ENCODE data around the gene NME9.
"Not testable (repeated sequence)": the region's sequence is repeated elsewhere in the genome, so short reads cannot be mapped to it uniquely, and the experiment has no call there.

Gene NME9, protein sequence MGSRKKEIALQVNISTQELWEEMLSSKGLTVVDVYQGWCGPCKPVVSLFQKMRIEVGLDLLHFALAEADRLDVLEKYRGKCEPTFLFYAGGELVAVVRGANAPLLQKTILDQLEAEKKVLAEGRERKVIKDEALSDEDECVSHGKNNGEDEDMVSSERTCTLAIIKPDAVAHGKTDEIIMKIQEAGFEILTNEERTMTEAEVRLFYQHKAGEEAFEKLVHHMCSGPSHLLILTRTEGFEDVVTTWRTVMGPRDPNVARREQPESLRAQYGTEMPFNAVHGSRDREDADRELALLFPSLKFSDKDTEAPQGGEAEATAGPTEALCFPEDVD

DNA sequence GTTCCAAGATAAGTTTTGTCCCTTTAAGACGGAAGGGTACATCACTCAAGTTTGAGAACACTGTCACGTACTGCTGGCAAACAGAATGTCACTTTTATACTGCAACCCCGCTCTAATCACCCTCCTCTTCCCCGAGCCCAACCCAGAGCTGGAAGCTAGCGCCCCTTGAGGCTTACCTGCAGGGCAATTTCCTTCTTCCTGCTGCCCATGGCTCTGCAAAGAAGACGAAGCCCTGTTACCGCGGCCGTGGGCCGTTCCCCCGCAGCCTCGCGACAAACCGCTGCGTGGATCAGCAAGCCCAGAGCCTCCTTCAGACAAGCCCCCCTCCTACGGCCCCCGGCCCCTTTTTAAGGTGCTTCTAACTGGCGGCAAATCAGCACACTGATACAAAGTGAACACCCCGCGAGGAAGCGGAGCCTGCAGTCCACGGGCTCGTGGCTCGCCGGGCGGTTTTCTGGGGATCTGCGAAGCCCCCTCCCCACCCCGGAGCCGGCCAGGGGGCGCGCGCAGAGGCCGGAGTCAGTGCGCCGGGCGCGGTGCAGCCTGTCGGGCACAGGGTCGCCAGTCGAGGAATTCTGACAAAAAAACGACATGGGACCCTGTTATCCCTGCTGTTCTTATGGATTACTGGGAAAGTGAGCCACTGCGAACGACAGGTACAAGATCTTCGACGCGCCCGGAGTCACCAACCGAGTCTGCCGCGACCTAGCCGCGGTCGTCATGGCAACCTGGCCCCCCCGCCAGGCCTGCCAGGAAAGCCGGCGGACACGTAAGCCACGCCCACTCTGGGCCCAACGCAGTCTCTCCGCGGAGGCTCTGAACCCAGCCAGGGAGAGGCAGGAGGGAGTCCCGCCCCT lies at the start of gene NME9:
Gene NME9 (minus strand): TSS at position 725 of the 857 bp plus-strand sequence. CDS start 516 bp downstream, at position 209.
- DNase-seq (ENCODE audit: low read depth): peak; percentile 74

DNA sequence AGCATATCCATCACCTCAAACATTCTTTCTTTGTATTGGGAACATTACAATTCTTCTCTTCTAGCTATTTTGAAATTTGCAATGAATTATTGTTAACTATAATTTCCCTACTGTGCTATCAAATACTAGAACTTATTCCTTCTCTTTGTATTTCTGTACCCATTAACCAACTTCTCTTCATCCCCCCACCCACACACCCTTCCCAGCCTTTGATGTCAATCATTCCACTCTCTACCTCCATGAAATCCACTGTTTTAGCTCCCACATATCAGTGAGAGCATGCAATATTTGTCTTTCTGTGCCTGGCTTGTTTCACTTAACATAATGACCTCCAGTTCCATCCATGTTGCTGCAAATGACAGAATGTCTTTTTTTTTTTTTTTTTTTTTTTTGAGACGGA lies 49.3 kb upstream of the NME9 start:
- DNase-seq (ENCODE audit: low read depth): no peak

DNA sequence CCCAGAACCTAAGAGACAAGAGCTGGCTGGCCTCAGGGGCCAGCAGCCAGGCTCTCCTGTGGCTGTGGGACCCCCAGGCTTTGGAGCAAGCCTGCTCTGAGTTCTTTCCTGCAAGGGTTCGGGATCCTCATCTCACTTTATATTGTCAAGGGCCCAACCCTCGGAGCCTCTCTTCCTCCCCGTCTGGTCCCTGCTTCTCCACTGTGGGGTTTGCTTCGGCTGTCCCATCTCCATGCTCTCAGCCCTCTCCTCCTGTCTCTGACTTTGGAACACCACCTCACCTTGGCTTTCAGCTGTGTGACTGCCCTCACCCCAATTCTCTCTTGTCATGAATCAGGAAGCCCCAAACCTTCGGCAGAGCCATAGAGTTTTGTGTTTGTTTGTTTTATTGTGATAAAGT lies 48.7 kb upstream of the NME9 start:
- DNase-seq (ENCODE audit: low read depth): no peak

DNA sequence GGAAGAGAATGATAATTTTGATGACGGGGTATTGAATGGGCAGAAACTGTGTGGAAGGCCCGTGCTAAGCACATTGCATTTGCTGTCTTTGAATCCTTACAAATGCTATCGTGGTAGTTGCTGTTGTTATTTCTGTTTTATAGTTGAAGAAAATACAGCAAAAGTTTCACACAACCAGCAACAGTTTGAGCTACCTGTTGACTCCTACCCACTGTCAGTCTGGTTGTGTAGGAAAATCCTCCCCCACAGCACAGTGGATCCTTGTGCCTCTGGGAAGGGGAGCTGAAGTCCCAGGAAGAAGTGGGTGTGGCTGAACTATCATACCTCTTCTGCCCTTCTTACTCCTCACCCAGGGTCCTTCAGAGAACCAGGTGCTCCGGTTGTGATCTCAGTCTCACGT lies 48.2 kb upstream of the NME9 start:
- DNase-seq (ENCODE audit: low read depth): no peak

DNA sequence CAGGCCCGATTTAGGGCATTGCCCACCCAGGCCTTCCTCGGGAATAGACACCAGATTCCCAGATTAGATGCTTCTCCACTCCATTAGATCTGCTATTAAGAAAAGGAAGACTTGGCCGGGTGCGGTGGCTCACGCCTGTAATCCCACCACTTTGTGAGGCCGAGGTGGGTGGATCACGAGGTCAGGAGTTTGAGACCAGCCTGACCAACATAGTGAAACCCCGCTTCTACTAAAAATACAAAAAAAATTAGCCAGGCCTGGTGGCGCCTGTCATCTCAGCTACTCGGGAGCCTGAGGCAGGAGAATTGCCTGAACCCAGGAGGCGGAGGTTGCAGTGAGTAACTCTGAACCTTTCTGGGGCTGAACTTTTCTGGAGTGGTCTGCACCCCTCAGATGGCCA lies 47.6 kb upstream of the NME9 start:
- not testable (repeated sequence) for DNase-seq (ENCODE audit: low read depth)

DNA sequence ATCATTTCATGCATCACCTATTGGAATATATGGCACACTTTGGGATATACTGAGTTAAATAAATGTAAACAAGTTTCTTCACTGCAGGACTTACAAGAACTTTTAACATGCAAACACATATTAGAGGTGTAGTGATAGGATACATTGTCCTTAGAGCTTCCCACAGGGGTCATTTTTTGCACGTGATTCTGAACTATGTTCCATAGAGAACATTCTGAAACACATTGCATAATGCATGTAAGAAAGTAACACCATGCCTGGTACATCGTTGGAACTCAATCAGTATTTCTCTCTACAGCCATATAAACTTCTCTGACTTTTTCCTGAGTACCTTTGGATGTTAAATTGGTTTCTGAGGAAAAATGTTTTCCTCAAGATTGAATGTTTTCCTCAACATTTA lies 47.0 kb upstream of the NME9 start:
- DNase-seq (ENCODE audit: low read depth): no peak

DNA sequence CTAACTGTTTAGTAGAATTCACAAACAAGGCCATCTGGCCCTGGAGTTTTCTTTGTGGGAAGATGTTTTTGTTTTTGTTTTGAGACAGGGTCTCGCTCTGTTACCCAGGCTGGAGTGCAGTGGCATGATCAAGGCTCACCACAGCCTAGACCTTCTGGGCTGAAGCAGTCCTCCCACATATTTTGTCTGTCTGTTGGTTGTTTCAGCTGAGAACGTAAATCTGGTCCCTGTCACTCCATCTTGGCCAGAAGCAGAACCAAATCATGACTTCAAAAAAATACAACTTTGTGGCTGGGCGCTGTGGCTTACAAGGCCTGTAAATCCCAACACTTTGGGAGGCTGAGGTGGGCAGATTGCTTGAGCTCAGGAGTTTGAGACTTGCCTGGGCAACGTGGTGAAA lies 45.8 kb upstream of the NME9 start:
- DNase-seq (ENCODE audit: low read depth): no peak

DNA sequence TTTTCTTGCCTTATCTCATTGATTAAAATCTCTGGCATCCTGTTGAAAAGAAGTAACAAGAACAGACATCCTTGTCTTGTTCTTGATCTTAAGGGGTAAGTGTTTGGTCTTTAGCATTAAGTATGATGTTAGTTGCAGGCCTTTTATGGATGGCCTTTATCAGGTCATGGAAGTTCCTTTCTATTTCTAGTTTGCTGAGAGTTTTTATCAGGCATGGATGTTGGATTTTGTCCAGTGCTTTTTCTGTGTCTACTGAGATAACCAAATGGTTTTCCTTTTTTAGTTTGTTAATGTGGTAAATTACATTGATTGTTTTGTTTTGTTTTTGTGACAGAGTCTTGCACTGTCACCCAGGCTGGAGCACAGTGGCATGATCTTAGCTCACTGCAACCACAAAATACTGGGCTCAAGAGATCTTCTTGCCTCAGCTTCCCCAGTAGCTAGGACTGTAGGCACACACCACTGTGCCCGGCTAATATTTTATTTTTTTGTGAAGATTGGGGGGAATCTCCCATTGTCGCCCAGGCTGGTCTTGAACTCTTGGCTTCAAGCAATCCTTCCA lies 45.0 kb upstream of the NME9 start:
- no peak for DNase-seq (ENCODE audit: low read depth)

DNA sequence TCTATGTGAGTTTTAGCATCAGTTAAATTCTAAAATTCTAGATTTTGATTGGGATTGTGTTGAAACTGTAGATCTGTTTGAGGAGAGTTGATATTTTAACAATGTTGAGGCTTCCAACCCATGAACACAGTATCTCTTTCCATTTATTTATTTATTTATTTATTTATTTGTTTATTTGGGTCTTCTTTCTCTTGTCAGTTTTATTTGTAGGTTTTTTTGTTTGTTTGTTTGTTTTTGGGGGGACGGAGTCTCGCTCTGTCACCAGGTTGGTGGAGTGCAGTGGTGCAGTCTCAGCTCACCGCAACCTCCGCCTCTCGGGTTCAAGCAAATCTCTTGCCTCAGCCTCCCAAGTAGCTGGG lies 44.1 kb upstream of the NME9 start:
- DNase-seq (ENCODE audit: low read depth): no peak

DNA sequence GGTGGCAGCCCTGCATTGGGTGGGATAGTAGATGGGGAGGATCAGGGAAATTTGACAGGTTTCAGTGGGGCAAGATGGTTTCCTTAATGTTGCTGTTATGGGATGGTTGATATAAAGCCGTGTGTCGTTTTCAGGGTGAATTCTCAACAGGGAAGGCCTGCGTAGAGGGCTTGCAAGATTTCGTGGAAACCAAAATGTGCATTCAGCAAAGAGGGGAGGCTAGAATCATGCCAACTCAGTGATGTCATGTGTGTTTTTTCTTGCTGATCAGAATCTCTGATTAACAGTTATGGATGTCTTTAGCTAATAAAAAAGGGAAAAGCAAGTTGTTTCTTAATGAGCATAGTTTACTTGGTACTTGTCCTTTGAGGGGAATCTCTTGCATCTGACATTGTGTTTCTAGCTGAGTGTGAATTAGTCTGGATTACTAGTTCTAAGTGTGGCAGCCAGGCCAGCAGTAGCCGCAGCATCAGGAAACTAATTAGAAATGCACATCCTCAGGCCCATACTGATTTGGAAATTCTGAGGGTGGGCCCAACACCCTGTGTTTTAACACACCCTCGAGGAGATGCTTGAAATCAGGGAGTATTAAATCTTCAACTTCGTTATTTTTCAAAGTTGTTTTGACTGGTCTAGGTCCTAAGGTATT lies 43.6 kb upstream of the NME9 start:
- no peak for DNase-seq (ENCODE audit: low read depth)

DNA sequence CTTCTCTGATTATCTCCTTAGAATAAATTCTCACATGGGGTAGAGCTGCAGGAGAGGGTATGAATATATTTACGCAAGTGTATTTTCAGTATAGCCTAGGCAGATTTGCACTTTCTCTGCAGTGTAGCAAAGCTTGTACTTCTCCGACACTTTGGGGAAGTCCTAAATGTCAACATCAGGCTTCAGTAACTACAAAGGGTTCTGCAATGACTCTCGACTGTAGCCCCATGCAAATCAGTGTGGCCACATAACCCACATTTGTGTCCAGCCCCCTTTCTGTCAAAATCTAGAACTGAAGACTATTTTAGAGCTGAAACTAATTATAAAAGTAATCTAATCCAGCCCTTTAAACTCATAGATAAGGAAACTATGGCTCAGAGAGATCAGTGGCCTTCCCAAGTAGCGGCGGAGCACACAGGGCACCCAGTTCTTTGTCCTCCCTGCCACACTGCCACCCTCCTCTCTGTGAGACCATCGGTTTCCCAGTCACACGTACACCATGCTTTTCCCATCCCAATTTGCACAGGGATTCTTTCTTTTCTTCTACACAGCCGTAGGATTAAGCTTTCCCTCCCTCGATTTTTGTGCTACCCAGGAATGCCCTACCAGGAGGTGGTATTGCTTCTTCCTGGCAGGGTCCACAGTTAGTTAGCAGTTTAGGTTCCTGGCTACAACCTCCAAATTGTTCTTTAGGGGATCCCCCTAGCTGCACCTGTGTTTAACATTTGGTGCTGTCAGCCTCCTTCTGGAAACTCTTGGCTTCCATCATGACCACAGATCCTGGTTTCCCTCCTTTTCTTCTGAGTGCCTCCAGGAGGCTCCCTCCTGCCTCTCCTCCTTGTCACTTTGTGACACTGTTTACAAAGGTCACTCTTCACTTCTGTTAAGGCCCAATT lies 41.7 kb upstream of the NME9 start:
- DNase-seq (ENCODE audit: low read depth): no peak

DNA sequence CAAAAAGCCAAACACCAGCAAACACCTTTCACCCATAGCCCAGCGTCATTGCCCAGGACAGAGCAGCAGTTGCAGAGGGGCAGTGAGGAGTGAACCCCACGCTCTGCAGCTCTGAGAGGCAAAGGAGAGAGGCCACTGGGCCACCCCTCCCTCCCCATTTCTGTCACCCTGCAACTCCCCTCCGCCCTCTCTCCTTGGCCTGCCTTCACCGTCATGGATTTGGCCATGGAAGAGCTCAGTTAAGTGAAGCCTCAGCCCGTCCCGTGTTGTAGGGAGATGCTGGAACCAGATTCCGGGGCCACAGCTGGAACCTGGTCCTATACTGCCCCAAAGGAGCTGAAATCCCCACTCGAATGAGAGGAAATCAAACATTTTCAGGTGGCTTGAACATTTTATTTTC lies 40.7 kb upstream of the NME9 start:
- no peak for DNase-seq (ENCODE audit: low read depth)

DNA sequence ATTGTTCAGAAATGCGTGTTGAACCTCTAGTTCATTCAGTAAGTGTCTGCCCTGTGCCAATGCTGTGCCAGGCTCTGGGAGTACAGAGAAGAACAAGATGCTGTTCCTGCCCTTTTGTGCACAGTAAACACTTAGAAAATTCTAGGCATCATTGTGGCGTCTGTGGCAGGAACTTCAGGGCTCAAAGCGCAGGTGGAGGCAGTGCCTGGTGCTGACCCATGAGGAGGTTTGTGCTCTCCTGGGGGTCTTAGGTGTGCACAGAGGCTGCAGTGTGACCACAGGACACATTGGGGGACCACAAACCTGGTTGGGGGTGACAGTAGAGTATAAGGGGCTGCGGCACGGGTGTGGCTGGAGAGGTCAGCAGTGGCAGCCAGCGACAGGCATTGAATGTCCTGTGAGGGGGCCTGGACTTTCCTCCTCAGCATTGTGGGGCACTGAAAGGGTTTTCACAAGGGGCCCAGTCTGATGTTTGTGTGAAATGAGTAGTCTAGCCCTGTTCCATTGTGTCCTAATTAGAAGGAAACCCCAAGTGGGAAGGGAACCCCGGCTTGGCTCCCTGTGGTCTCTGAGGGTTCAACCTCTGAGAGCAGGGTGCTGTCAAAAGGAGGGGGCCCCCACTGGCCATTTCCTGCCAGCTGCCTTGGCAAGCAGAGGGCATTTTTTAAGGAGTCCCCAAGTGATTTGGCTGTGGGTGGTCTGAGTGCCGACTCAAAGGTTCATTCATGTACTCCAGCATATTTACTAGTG lies 39.7 kb upstream of the NME9 start:
- DNase-seq (ENCODE audit: low read depth): no peak

DNA sequence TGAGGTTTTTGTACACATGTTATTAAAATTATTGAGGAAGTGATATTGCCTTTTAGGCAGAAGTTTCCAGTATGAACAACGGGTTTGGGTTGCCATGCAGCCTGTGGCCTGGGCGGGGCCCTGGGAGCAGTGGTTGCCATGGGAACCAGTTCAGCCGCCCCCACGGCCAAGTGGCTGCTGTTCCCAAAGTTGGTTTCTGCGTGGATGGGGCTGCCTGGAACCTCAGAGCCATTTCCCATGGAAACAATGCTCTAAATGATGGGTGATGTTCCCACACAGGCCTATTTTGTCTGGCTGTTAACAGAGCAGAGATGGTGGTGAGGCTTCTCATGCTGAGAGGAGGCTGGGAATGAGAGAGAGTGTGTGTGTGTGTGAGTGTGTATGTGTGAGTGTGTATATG lies 38.3 kb upstream of the NME9 start:
- DNase-seq (ENCODE audit: low read depth): no peak

DNA sequence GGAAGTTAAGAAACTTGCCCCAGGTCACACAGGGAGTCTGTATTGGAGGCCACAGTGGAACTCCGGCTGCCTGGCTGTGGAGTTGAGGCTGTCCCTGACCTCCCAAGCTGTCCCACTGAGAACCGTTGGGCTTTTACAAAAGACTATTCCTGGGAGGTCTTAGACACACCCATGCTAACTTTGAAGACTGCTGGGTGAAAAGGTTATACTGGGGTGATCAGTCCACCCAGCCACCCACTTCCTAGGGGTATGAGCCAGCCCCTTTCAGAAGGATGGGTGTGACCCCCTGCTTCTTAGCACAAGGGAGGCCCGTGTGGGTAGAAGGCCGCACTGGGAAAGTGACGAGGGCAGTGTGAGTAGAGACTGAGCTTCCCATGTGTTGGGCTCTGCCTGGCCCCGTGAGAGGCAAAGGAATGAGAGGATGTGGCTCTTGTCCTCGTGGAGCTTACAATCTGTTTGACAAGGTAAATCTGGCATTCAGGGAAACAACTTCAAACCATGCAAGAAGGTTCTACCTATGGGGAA lies 37.7 kb upstream of the NME9 start:
- DNase-seq (ENCODE audit: low read depth): no peak

DNA sequence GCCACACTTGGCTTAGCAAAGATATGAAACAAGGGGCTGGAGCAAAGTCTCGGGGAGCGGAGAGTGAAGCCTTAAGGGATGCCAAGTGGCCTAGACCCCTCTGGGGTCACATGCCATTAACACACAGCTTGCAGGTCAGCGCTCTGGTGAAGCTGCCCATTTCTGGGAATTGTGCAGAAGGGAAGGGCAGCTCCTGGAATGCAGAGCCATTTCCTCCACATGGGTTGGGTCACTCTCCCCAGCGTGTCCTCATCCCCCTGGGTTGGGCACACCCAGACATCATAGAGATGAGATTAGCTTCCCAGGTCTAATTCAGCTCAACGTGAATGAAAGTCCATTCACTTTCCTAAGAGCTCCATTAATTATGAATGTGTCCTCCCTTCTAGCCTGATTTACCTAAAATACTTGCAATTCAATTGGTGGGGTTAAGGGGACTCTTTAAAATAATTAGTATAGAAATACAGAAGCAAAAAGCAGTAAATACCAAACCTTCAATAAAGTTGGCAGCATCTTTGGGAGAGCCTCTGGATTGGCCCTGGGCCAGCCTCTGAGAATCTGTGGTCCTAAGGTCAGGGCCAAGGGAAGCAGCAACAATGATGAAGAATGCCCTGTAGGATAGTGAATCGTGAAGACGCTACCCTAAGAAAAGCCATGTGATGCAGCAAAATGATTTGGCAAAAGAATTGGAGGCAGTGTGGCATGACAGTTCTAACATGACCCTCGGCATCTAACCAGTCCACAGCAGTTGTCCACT lies 36.5 kb upstream of the NME9 start:
- DNase-seq (ENCODE audit: low read depth): no peak

DNA sequence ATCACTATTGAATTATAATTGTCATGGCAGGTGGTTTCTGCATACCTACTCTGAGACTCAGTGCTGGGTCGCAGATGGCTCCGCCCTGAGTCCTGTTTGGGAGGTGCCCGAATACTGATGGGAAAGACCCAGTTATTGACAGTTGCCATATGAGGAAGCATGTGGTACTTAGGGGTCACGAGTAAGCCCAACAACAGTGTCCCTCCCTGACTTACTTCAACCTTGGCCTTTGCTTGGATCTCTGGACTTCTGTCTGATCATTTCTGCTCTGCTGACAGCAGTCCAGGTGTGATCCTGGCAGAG lies 35.6 kb upstream of the NME9 start:
- DNase-seq (ENCODE audit: low read depth): no peak

DNA sequence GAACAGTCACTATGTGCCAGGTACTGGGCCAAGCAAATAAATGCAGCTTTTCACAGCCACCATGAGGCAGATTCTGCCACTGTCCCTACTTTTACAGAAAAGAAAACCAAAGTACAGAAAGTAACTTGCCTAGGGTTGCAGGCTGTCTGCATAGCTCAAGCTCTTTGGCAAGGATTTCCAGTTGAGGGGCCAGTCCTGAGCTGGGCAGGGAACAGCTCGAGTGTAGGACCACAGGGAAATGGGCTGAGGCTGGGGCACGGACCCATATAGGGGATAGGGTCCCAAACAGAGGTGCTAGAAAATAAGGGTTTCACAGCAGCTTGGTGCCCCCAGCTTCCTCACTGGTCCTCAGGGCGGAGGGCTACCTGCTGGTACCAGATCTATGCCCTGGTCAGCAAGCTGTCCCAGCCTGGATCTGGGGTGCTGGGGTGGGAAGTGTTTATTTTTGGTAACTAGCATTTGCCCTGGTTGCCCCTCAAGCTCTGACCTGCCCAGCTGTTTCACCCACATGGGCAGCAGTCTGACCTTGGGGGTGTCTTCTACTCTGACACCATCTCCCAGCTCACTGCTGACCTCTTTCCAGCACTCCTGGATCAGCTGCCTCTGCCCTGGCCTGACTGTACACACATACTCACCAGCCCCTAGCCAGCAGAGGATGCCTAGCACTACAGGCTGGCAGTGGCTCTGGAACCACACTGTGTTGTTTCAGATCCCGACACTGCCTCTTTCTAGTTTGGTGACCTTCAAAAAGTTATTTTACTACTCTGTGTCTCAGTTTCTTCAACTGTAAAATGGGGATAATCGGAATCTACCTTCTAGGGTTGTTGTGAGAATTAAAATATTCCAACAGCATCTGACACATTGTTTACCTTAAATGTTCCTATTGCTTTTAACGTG lies 35.0 kb upstream of the NME9 start:
- no peak for DNase-seq (ENCODE audit: low read depth)

DNA sequence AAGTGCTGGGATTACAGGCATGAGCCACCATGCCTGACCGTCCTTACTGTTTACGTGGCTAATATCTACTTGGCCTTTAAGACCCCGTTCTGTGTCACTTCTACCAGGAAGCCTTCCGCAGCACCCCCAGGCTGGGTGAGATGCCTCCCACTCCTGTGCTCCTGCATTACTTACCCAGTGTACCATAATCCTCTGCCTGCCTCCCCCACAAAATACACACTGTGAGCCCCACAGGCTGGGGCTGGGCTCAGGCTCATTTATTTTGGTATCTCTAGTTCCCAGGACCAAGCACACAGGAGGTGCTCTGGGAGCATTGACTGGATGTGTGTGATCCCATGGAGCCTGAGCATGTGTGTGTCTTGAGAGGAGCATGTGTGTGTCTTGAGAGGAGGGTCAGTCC lies 33.7 kb upstream of the NME9 start:
- no peak for DNase-seq (ENCODE audit: low read depth)

Data from fibroblast of the conjunctiva (primary cell).